Inflammatory macrophage treated with lipopolysaccharide for 1 hour (primary cell): ENCODE results near the gene RCN1.
A peak's percentile ranks its signal among the peaks of the same experiment; 100 is the strongest.
"Not testable (repeated sequence)": the region's sequence is repeated elsewhere in the genome, so short reads cannot be mapped to it uniquely, and the experiment has no call there.

Source experiments
- DNase-seq, 2 donors: peaks; one replicate each; pipeline ENCODE4 v3.0.0-alpha.2; 2020 to 2022

Gene RCN1

GRCh38 chr11:32080361-32080980 is 10.4 kb upstream of the RCN1 start:
- DNase-seq: no peak

GRCh38 chr11:32081129-32081641 is 9.7 kb upstream of the RCN1 start:
- peak; percentile 14 to 24 for DNase-seq

GRCh38 chr11:32081901-32082300 is 9.0 kb upstream of the RCN1 start:
- DNase-seq: peak in 1 of 2 donors; percentile 14

GRCh38 chr11:32082346-32082986 is 8.4 kb upstream of the RCN1 start:
- DNase-seq: no peak

- peak; percentile 39 to 72 for DNase-seq
Observed at GRCh38 chr11:32087597-32087996, 3.3 kb upstream of the RCN1 start.

GRCh38 chr11:32088117-32088941 is 2.5 kb upstream of the RCN1 start:
- DNase-seq: peak; percentile 13 to 37

- no peak for DNase-seq
Observed at GRCh38 chr11:32092581-32093170, 1.8 kb downstream of the RCN1 start.

- DNase-seq: no peak
Observed at GRCh38 chr11:32094923-32095322, 4.0 kb downstream of the RCN1 start.

GRCh38 chr11:32098142-32098903 is 7.4 kb downstream of the RCN1 start:
- DNase-seq: no peak

- no peak for DNase-seq
Observed at GRCh38 chr11:32099516-32099915, 8.6 kb downstream of the RCN1 start.

GRCh38 chr11:32100495-32100894 is 9.6 kb downstream of the RCN1 start:
- peak in 1 of 2 donors; percentile 53 for DNase-seq

- DNase-seq: no peak
Observed at GRCh38 chr11:32101791-32102190, 10.9 kb downstream of the RCN1 start.

- not testable (repeated sequence) for DNase-seq
Observed at GRCh38 chr11:32103121-32103719, 12.3 kb downstream of the RCN1 start.

- DNase-seq: no peak
Observed at GRCh38 chr11:32103941-32104340, 13.1 kb downstream of the RCN1 start.

GRCh38 chr11:32105871-32106560 is 15.1 kb downstream of the RCN1 start:
- peak in 1 of 2 donors; percentile 9 for DNase-seq

GRCh38 chr11:32107647-32108046 is 16.8 kb downstream of the RCN1 start:
- no peak for DNase-seq

GRCh38 chr11:32108576-32108975 is 17.7 kb downstream of the RCN1 start:
- DNase-seq: peak; percentile 49 to 64

- no peak for DNase-seq
Observed at GRCh38 chr11:32109138-32109537, 18.3 kb downstream of the RCN1 start.

- no peak for DNase-seq
Observed at GRCh38 chr11:32109592-32109991, 18.7 kb downstream of the RCN1 start.

- DNase-seq: no peak
Observed at GRCh38 chr11:32110795-32111194, 19.9 kb downstream of the RCN1 start.

GRCh38 chr11:32113200-32113919 is 22.5 kb downstream of the RCN1 start:
- no peak for DNase-seq
